Aorta (tissue), 5 donors: ENCODE measurements around the gene SLFN12L. TPM values are rescaled to one million over a fixed set of nuclear protein-coding genes. Genes with fewer than 3 reads are reported as not detected.
"Not testable (repeated sequence)": the region's sequence is repeated elsewhere in the genome, so short reads cannot be mapped to it uniquely, and the experiment has no call there.

ENCODE experiments used
- ATAC-seq: fragments of 200-7000 bp; cut with Tn5 transposase; one replicate; pipeline ENCODE4 v1.9.1; 2022; ENCODE audit warnings: moderate library complexity; ENCODE audit not compliant: low FRiP score
- DNase-seq, 2 donors: peaks; one replicate each; pipeline ENCODE4 v3.0.0-alpha.2; 2020
- H3K27ac ChIP-seq, 2 donors: one replicate each; pipeline ENCODE4 v1.5.1; 2013; ENCODE audit warnings: low read length in 2 of 2, mild to moderate bottlenecking in 2 of 2, moderate library complexity in 2 of 2, control low read depth in 1 of 2, inconsistent platforms in 1 of 2, low read depth in 1 of 2
- H3K27me3 ChIP-seq, 2 donors: one replicate each; pipeline ENCODE4 v1.6.1; 2013; ENCODE audit warnings: control low read depth in 1 of 2, low read length in 1 of 2, mild to moderate bottlenecking in 1 of 2, moderate library complexity in 1 of 2; ENCODE audit not compliant: insufficient read depth in 2 of 2, control insufficient read depth in 1 of 2
- H3K36me3 ChIP-seq, 2 donors: one replicate each; pipeline ENCODE4 v1.6.1; 2013; ENCODE audit warnings: control low read depth in 1 of 2, low read length in 1 of 2, mild to moderate bottlenecking in 1 of 2; ENCODE audit not compliant: insufficient read depth in 2 of 2, control insufficient read depth in 1 of 2
- H3K4me1 ChIP-seq, 2 donors: one replicate each; pipeline ENCODE4 v1.6.1; 2013; ENCODE audit warnings: low read length in 2 of 2, control low read depth in 1 of 2, mild to moderate bottlenecking in 1 of 2, moderate library complexity in 1 of 2; ENCODE audit not compliant: insufficient read depth in 2 of 2, control insufficient read depth in 1 of 2
- H3K4me3 ChIP-seq, 2 donors: one replicate each; pipeline ENCODE4 v1.5.1; 2013; ENCODE audit warnings: low read length in 2 of 2, control low read depth in 1 of 2, mild to moderate bottlenecking in 1 of 2
- H3K9me3 ChIP-seq: one replicate; pipeline ENCODE4 v1.6.1; 2013; ENCODE audit warnings: mild to moderate bottlenecking, low read length; ENCODE audit not compliant: control insufficient read depth
- WGBS, 2 donors: extraction: QIAGEN DNeasy Blood & Tissue Kit; methylation state at CpG; one replicate each; pipeline ENCODE4 v1.1.7; 2013; 5-methylcytosine and 5-hydroxymethylcytosine counted together
- intact Hi-C, 2 donors: fragments of 100-400 bp; cut with DNase I; formaldehyde crosslinking; loops; one replicate each; pipeline versions ENCODE4 v1.14.2 to v1.15.0; 2022
- polyA plus RNA-seq, 2 donors: library from polyadenylated mRNA; stranded (reverse); fragments of 200-250 nt; gene quantifications; one replicate each; pipeline ENCODE4 v1.2.3, GENCODE V29; 2013
- total RNA-seq, 2 donors: library from RNA; stranded (reverse); fragmentation: NEBNext Ultra II Directional; extraction: Animal tissue kit (Norgen Biotek cat#: 25700); gene quantifications; one replicate each; pipeline ENCODE4 v1.2.1, GENCODE V29; 2021
- donor health status: healthy with polysubstance abuse.
- donor health status: Bipolar disorder and iron deficiency.
- donor health status: DM: no; HTN: no; CAD: no.
- donor health status: DM: no; HTN: no; CAD: no.
- donor health status: DM: yes; HTN: yes; CAD: no.

SLFN12L gene
- total and polyA plus RNA-seq, 4 donors, result 0.75 to 6.3 (median 3.1) TPM; not detected in 1

GRCh38 chr17:35539659-35540026, 2.2 kb upstream of the SLFN12L start:
- no peak for ATAC-seq
- no peaks in the 10 kb centered on the region for H3K27me3 ChIP-seq
- H3K9me3 ChIP-seq, result no peaks in the 10 kb centered on the region
- DNase-seq, result no peak
- WGBS, 2 donors, result 31 to 38% methylated on average over 5 of the region's 5 CpGs
- no peaks in the 10 kb centered on the region for H3K36me3 ChIP-seq
- H3K4me3 ChIP-seq, result no peak overlapping the region
- no peak overlapping the region for H3K27ac ChIP-seq
- peaks cover 0 to 3% of the 10 kb centered on the region in 2 donors for H3K4me1 ChIP-seq
- intact Hi-C loops, result loop anchor here (5.0 kb wide), 3 partner anchors 227 to 1122 kb away; no protein-coding TSS in a partner anchor

GRCh38 chr17:35536664-35537171, 760 bp downstream of the SLFN12L start:
- intact Hi-C loops, result loop anchor here in 1 of 2 donors (5.0 kb wide), 2 partner anchors 224 to 364 kb away; no protein-coding TSS in a partner anchor
- DNase-seq (no peak), ATAC-seq (no peak)
- H3K9me3 ChIP-seq, result no peaks in the 10 kb centered on the region
- no peak overlapping the region for H3K4me3 ChIP-seq
- no peak overlapping the region for H3K27ac ChIP-seq
- no peaks in the 10 kb centered on the region for H3K4me1 ChIP-seq
- no peaks in the 10 kb centered on the region for H3K36me3 ChIP-seq
- WGBS, 2 donors, result 86 to 88% methylated on average over 13 of the region's 13 CpGs
- H3K27me3 ChIP-seq, result no peaks in the 10 kb centered on the region

- not testable (repeated sequence) for ATAC-seq, H3K4me3 ChIP-seq, DNase-seq, H3K36me3 ChIP-seq, H3K27me3 ChIP-seq, H3K4me1 ChIP-seq, H3K9me3 ChIP-seq, H3K27ac ChIP-seq
- 91 to 93% methylated on average over 9 of the region's 9 CpGs for WGBS, 2 donors
- intact Hi-C loops, result loop anchor here in 1 of 2 donors (5.0 kb wide), 2 partner anchors 223 to 363 kb away; no protein-coding TSS in a partner anchor
Observed at GRCh38 chr17:35535406-35535805, 2.1 kb downstream of the SLFN12L start.

- H3K27ac ChIP-seq, result no peak overlapping the region
- DNase-seq (no peak), ATAC-seq (no peak)
- no peaks in the 10 kb centered on the region for H3K9me3 ChIP-seq
- H3K27me3 ChIP-seq, result no peaks in the 10 kb centered on the region
- H3K4me1 ChIP-seq, result no peaks in the 10 kb centered on the region
- intact Hi-C loops, result loop anchor here in 1 of 2 donors (5.0 kb wide), 2 partner anchors 222 to 362 kb away; no protein-coding TSS in a partner anchor
- H3K4me3 ChIP-seq, result no peak overlapping the region
- H3K36me3 ChIP-seq, result no peaks in the 10 kb centered on the region
- whole genome bisulfite sequencing, 2 donors, result 74% methylated on average over 3 of the region's 3 CpGs
Observed at GRCh38 chr17:35534576-35535093, 2.8 kb downstream of the SLFN12L start.

GRCh38 chr17:35531160-35531559, 6.3 kb downstream of the SLFN12L start:
- DNase-seq, result no peak
- no peak for ATAC-seq
- H3K9me3 ChIP-seq, result no peaks in the 10 kb centered on the region
- H3K27ac ChIP-seq, result no peak overlapping the region
- no peak overlapping the region for H3K4me3 ChIP-seq
- no peaks in the 10 kb centered on the region for H3K36me3 ChIP-seq
- H3K27me3 ChIP-seq, result no peaks in the 10 kb centered on the region
- WGBS, 2 donors, result 63 to 70% methylated on average over 1 of the region's 1 CpG
- H3K4me1 ChIP-seq, result no peaks in the 10 kb centered on the region
- intact Hi-C loops, result no loop called here

- 79 to 85% methylated on average over 8 of the region's 8 CpGs for WGBS, 2 donors
- Histone ChIP-seq H3K9me3 (no peaks in the 10 kb centered on the region), H3K27ac (no peak overlapping the region), H3K4me1 (no peaks in the 10 kb centered on the region), H3K27me3 (no peaks in the 10 kb centered on the region), H3K36me3 (no peaks in the 10 kb centered on the region), H3K4me3 (no peak overlapping the region)
- intact Hi-C loops, result no loop called here
- DNase-seq, result no peak
- no peak for ATAC-seq
Observed at GRCh38 chr17:35529866-35530265, 7.6 kb downstream of the SLFN12L start.

- H3K4me1 ChIP-seq, H3K36me3 ChIP-seq, intact Hi-C loops, ATAC-seq, H3K4me3 ChIP-seq, H3K27ac ChIP-seq, DNase-seq, H3K9me3 ChIP-seq, H3K27me3 ChIP-seq: not testable (repeated sequence)
- WGBS, 2 donors, result 93 to 100% methylated on average over 1 of the region's 1 CpG
Observed at GRCh38 chr17:35529326-35529725, 8.2 kb downstream of the SLFN12L start.

GRCh38 chr17:35523296-35523695, 14.2 kb downstream of the SLFN12L start:
- DNase-seq (no peak), ATAC-seq (no peak)
- intact Hi-C loops, result no loop called here
- no peaks in the 10 kb centered on the region for H3K4me1 ChIP-seq
- no peak overlapping the region for H3K4me3 ChIP-seq
- no peak overlapping the region for H3K27ac ChIP-seq
- 80 to 83% methylated on average over 4 of the region's 4 CpGs for WGBS, 2 donors
- no peaks in the 10 kb centered on the region for H3K27me3 ChIP-seq
- no peaks in the 10 kb centered on the region for H3K36me3 ChIP-seq
- no peaks in the 10 kb centered on the region for H3K9me3 ChIP-seq

- H3K4me3 ChIP-seq, H3K36me3 ChIP-seq, H3K4me1 ChIP-seq, intact Hi-C loops, H3K27me3 ChIP-seq, H3K9me3 ChIP-seq, H3K27ac ChIP-seq, DNase-seq, ATAC-seq: not testable (repeated sequence)
- 62 to 73% methylated on average over 5 of the region's 5 CpGs for WGBS, 2 donors
Observed at GRCh38 chr17:35521654-35522256, 15.7 kb downstream of the SLFN12L start.
